HG02763 (cell line): Measurements from ENCODE around the gene ZFR.
"Not testable (repeated sequence)": the region's sequence is repeated elsewhere in the genome, so short reads cannot be mapped to it uniquely, and the experiment has no call there.

Experiments used
- ATAC-seq: cut with Tn5 transposase; IDR thresholded peaks from one replicate; pipeline ENCODE4 v1.9.1; 2021; ENCODE audit warnings: mild to moderate bottlenecking, moderate library complexity; ENCODE audit not compliant: unreplicated experiment

ZFR gene

DNA sequence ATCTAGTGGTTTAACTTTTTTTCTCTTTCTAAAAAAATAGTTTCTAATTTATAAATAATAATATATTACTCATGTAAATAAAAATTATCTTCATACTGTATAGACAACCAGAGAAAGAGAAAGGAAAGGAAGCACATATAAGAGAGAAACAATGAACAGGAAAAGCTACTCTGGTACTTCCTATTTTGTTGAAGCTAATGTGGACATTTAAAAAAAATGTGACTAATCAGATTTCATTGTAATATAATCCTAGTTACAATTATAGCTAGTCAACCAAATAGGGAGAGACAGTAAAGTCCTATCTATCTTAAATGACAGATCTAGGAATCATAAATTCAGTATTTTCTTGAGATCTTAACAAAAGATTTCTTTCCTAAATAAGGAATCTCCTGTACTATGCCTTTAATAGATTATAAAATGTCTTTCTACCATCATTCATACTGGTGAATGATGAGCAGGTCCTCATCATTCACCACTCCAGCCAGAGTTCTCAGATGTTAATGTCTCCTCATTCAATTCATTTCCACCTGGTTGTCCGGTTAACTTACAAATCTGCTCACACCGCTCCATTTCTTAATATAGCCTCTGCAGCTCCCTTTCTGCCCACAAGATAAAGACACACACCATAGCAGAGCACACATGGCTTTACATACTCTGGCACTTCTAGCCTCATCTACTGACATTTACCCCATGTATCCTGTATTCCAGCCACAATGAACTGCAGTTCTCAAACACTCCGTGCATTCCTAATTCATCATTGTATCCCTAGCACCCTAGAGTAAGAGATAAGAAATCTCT, 30.9 kb downstream of the ZFR start:
- ATAC-seq, result no peak

DNA sequence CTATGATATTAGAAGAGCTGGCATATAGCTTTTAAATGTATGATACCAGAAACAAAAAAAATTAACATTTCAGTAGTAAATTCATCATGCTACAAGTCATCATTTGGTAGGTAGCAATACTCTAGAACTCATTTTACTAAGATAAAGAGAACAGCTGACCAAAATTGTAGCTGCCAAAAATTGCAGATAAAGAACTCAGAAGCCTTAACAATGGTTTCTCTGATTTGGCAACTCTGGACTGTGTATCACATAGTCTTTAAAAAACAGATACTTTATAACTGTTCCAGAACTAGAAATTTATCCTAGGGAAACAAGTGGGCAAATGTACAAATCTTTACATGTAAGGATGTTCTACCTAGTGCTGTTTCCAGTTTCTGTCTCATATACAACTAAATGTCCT, 33.9 kb downstream of the ZFR start:
- ATAC-seq, result no peak

DNA sequence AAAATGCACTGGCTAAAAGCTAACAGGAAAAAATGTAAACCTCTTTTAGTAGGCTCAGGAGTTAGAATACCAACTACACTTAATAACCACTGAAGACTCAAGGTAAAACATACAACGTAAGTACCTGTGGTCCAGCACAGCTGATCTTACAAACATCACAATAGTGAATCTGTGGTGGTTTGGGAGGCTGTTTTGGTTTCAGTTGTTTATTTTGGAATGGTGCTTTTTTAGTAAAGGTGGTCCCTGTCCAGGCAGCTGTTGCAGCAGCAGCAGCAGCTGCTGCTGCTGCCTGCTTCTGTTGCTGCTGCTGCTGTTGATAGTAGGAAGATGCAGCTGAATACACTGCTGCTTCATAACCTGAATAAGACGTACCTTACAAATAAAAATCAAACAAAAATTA, 37.9 kb downstream of the ZFR start:
- ATAC-seq, result peak; percentile 56

DNA sequence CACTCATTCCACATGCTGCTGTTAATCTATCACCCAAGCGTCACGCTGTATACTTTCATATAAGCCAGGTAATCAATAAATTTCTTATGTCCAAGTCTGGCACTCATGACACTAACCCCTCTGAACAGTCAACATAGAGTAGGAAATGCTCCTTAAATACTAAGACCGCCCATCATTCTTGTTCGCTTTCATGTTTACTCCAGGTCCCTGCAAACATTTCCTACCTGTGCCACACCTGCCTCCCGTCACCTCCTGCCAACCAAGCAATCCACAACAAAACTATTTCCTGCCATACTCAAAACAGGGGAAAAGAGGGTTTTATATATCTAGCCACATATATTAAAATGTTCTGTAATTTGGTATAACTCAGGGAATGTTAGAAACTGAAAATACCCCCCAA, 39.0 kb downstream of the ZFR start:
- ATAC-seq, result no peak

DNA sequence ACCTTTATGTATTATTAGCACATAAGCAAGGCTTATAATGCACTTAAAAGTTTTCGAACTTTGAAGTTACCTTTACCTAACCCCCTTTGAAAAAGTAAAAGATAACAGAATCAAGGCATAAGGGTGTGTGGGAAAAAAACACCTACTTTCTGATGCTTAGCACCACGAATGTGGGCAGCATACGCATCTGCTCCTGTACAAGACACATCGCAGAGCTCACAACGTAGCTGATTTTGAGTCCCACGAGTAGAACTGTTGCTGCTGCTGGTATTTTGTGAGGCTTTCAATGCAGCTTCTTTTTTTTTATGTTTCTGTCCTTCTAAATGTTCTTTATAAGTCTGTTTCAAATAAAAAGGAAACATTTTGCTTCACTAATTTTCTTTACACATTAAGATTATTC, 40.8 kb downstream of the ZFR start:
- no peak for ATAC-seq

DNA sequence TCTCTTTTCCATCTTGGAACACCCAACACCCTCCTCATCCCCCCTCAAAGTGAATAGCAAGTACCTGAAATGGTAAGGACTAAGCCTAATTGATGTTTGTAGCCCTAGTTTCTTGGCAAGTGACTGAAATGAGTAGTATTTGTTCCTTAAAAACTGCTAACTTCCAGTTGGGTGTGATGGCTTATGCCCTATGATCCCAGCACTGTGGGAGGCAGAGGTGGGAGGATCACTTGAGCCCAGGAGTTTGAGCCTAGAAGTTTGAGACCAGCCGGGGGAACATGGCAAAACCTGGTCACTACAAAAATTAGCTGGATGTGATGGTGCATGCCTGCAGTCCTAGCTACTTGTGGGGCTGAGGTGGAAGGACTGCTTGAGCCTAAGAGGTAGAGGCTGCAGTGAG, 44.1 kb downstream of the ZFR start:
- no peak for ATAC-seq

GRCh38 chr5:32398754-32399153, 45.8 kb downstream of the ZFR start:
- ATAC-seq, result not testable (repeated sequence)

GRCh38 chr5:32394981-32395380, 49.6 kb downstream of the ZFR start:
- ATAC-seq, result no peak

DNA sequence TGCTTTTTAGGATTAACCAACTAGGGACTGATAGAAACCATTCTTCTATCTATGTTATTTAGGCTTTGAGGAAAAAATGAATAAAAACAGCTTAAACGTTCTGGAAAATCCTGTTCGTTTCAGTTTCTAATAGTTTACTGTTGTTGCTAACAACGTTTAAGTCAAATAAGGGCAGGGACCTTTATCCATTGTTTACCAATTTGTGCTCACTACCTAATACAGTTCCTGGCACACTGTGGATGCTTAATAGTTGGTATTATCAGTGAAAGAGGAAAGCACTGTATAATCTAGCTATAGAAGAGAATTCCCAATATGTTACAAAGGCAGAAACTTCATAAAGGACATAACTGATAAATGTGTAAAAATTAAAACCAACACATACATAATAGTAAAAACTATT, 52.5 kb downstream of the ZFR start:
- no peak for ATAC-seq

- ATAC-seq, result no peak
These were observed 53.5 kb downstream of the ZFR start for GRCh38 chr5:32390819-32391591.

DNA sequence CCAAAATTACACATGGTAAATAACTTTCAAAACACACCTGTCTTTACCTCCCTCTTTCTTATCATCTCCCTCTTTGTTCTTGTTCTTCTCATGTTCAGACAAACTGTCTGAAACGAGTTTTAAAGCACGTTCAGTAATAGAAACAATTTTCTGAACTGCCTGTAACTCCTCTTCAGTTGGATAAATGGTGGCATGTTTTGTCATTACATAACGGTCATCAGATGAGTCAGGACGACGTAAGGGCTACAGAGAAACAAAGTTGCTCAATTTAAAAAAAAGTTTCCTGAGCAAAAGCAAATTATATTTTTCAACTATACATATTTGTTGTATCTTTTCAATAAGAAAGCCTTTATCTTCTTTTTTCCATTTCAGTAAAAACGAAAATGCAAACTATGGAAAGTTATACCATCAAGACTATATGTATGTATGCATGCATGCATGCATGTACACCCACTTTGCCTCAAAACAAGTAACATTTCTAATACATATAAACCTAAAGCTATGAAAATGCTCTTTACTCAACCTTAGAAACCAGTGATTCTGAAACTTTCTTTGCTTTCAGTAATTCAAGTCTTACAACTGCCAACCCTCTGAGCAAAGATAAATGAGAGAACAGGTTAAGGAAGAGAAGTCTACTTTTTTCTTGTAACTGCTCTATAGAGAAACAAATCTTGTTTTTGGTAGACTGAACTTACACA, 56.0 kb downstream of the ZFR start:
- ATAC-seq, result no peak

- no peak for ATAC-seq
These were observed 56.7 kb downstream of the ZFR start for GRCh38 chr5:32387841-32388240.

DNA sequence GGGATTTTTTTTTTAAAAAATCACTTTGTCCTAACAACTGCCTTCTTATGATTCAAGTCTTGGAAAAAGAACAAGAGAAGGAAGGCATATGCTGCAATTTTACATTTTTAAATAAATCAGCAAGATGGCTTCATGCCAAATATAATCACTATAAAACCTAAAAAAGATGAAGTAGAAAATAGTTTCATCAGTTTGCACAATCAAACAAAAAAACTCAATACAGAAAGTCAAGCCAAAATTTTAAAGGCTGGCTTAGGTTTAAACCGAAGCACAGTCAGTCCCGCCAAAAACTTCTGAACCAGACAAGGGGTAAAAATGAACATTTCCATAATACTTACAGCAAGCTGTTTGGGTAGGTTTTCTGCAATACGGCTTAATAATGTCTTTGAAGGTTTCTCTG, 57.3 kb downstream of the ZFR start:
- no peak for ATAC-seq

- no peak for ATAC-seq
These were observed 59.9 kb downstream of the ZFR start for GRCh38 chr5:32384621-32385020.

DNA sequence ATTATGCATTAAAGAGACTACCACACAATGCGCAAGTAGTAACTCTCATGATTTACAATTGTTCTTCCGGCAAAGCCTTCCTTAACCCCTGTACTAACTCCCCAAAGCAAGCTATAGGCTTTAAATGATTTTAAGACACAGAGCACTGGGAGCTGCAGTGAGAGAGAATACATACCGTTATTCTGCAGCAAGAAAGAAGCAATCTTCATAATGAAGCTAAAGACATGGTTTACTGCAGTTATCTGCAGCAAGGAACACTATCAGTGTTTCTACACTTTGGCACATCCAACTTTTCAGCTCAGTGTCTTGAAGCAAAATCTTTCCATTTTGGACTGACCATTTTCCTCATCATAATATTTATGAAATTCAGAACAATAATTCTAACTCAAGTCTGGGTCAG, 61.0 kb downstream of the ZFR start:
- ATAC-seq, result no peak

DNA sequence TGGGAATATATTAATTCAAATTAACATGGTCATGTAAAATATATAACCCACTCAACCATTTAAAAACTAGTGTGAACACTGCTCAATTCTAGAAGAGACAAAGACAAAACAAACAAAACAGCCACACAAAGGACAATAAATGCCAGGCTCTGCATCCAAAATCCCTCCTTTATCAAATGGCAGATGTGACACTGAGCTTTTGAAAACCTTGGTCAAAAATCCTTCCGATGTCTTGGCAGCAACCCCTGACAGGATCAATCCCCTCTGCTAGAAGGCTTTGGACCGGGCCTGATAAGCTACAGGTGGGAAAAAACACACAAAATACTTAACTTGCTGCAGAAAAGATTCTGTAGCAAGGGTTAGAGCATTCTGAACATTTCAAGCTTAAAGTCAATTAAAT, 61.5 kb downstream of the ZFR start:
- ATAC-seq, result no peak

DNA sequence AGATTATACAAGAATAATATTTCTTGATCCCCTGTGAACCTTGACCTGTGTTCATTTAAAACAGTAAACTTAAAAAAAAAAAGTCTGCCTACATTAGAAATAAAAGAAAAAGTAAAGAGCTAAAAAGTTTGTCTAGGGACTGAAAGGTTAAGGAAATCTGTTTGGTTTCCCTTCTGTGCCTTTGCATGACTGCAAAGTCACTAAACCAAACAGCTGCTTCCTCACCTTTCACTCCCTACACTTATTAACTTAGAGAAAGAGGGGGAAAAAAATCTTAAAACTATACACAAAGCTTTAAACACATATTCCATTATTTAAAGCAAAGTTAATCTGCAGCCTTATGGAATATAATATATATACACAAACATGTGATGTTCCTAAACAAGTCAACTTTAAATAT, 65.1 kb downstream of the ZFR start:
- no peak for ATAC-seq

- ATAC-seq, result no peak
These were observed 65.6 kb downstream of the ZFR start for GRCh38 chr5:32378966-32379365.

GRCh38 chr5:32369542-32370155, 74.9 kb downstream of the ZFR start:
- ATAC-seq, result no peak

- no peak for ATAC-seq
These were observed 75.5 kb downstream of the ZFR start for GRCh38 chr5:32369032-32369431.

- not testable (repeated sequence) for ATAC-seq
These were observed 77.3 kb downstream of the ZFR start for GRCh38 chr5:32367271-32367670.
